HG02759 (cell line): ENCODE results near the gene SLC12A9.
"Not testable (repeated sequence)": the region's sequence is repeated elsewhere in the genome, so short reads cannot be mapped to it uniquely, and the experiment has no call there.

ENCODE experiments used
- ATAC-seq: cut with Tn5 transposase; IDR thresholded peaks from one replicate; pipeline ENCODE4 v1.9.1; 2021; ENCODE audit warnings: mild to moderate bottlenecking, moderate library complexity; ENCODE audit not compliant: unreplicated experiment

Gene SLC12A9, protein sequence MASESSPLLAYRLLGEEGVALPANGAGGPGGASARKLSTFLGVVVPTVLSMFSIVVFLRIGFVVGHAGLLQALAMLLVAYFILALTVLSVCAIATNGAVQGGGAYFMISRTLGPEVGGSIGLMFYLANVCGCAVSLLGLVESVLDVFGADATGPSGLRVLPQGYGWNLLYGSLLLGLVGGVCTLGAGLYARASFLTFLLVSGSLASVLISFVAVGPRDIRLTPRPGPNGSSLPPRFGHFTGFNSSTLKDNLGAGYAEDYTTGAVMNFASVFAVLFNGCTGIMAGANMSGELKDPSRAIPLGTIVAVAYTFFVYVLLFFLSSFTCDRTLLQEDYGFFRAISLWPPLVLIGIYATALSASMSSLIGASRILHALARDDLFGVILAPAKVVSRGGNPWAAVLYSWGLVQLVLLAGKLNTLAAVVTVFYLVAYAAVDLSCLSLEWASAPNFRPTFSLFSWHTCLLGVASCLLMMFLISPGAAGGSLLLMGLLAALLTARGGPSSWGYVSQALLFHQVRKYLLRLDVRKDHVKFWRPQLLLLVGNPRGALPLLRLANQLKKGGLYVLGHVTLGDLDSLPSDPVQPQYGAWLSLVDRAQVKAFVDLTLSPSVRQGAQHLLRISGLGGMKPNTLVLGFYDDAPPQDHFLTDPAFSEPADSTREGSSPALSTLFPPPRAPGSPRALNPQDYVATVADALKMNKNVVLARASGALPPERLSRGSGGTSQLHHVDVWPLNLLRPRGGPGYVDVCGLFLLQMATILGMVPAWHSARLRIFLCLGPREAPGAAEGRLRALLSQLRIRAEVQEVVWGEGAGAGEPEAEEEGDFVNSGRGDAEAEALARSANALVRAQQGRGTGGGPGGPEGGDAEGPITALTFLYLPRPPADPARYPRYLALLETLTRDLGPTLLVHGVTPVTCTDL

GRCh38 chr7:100852048-100852872 is at the start of gene SLC12A9:
TSS of gene SLC12A9 (plus strand) at chr7:100852713. CDS start at chr7:100854198, 1,485 bp downstream.
- peak; percentile 96 for ATAC-seq

DNA sequence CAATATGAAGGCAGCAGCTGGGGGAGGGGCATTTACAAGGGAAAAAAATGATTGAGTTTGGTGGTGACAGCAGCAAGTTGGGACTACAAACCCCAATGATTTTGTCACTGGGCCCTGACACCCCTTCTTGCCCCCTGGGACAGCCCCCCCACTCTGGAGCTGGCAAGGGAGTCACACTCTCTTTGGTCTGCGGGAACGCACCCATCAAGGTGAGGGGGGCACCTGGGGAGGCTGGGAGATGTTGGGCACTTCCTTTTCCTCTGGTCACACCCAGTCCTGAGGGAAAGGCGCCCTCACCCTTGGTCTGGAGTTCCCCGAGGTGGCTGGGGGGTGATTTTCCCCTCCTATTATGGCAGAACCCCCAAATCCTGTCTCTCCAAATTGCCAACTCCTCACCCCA is 49.6 kb upstream of the SLC12A9 start:
- no peak for ATAC-seq

DNA sequence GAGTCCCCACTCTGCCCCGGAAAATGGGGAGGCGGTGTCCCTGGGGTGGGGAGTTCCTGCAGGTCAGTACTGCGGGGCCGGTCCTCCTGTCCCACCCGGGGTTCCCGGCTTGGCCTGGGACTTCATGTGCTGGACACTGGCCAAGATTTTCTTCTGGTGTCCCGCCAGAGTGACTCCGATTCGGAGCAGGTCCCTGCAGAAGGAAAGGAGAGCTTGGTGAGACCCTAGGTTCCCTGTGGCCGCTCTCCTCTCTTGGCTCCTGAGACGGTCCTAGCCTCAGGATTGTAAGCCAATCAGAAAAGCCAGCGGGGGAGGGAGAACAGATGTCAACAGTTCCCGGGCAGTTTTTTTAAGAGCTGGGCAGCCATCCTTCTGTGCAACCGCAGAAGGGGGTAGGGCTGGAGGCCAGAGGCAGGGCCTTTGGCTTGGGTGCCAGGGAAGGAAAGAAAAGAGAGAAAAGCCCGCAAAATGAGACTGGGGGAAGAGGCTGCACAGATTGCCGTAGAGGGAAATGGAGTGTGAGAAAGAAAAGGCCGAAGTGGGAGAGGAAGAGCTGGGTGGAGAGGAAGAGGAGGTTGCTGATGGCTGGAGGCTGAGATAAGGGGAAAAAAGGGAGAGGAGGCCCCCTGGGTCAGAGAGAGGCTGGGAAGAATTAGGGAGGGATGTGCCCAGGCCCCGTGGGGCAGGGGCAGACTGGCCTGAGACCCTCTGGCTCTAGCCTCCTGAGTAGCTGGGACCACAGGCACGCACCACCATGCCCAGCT is 48.9 kb upstream of the SLC12A9 start:
- peak; percentile 93 for ATAC-seq

GRCh38 chr7:100804681-100805431 is 47.7 kb upstream of the SLC12A9 start:
- no peak for ATAC-seq

DNA sequence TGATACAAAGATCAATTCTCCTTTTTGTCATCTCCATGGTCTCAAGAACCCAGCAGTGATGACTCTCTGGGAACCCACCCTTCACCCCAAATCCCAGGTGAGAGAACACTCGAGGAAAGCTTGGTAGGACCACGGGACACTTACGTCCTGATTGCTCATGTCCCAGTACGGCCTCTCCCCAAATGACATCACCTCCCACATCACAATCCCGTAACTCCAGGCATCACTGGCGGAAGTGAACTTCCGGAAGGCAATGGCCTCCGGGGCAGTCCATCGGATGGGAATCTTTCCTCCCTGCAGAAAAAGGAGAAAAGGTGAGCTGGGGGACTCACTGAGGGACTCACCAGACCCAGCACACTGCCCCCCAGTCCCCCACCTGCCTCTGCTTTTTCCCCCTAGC is 46.2 kb upstream of the SLC12A9 start:
- ATAC-seq: no peak

- ATAC-seq: not testable (repeated sequence)
These were observed 45.6 kb upstream of the SLC12A9 start for GRCh38 chr7:100806883-100807282.

DNA sequence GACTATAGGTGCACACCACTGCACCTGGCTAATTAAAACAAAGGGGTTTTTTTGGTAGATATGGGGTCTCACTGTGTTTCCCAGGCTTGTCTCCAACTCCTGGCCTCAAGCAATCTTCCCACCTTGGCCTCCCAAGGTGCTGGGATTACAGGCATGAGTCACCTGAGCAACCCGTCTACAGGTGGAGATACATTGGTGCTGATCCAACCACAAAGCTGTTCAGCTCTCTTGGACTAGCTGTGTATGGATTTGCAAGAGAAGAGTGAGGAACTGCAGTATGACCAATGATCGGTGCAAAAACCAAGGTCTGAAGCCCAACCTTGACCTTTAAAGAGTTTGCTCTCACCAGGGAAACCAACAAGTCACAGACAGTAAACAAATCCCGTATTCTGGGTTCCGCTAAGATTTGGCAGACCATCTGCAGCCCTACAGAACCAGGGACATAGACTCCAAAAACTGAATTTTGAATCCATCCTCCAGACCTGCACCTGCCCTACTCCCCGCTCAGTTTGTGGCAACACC is 44.1 kb upstream of the SLC12A9 start:
- no peak for ATAC-seq

- ATAC-seq: no peak
These were observed 41.0 kb upstream of the SLC12A9 start for GRCh38 chr7:100811480-100811879.

DNA sequence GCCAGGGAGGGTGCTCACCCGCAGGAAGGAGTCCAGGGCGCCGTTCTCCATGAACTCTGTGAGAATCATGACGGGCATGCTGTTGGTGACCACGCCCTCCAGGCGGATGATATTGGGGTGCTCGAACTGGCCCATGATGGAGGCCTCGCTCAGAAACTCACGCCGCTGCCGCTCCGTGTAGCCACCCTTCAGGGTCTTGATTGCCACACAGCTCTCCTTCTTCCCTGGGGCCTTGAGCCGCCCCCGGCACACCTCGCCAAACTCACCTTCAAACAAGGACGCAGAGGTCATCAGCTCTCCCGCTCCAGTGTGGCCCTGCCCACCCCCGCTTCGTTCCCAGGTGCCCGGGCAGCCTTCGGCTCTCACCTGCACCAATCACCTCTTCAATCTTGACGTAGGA is 39.8 kb upstream of the SLC12A9 start:
- no peak for ATAC-seq

GRCh38 chr7:100816515-100816914 is 36.0 kb upstream of the SLC12A9 start:
- not testable (repeated sequence) for ATAC-seq

DNA sequence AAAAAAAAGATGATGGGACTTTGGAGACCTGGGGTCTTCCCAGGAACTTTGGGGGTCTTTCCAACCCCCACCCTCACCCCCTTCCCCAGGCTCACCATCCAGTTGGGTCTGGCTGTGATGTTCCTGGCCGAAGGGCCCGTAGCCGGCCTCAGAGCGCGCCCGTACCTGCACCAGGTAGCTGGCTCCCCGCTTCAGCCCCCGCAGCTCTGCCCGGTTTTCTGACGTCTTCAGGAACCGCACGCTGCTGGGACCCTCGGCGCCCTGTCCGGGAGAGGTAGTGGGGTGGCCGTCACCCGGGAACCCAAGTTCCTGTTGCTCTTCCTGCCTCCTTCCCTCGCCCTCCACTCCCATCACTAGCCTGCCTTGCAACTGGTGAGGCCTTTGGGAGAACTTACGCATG is 35.4 kb upstream of the SLC12A9 start:
- ATAC-seq: no peak

- ATAC-seq: no peak
These were observed 34.1 kb upstream of the SLC12A9 start for GRCh38 chr7:100818366-100818765.

GRCh38 chr7:100818825-100819224 is 33.7 kb upstream of the SLC12A9 start:
- no peak for ATAC-seq

- ATAC-seq: no peak
These were observed 32.9 kb upstream of the SLC12A9 start for GRCh38 chr7:100819586-100819985.

- no peak for ATAC-seq
These were observed 30.0 kb upstream of the SLC12A9 start for GRCh38 chr7:100822236-100823139.

DNA sequence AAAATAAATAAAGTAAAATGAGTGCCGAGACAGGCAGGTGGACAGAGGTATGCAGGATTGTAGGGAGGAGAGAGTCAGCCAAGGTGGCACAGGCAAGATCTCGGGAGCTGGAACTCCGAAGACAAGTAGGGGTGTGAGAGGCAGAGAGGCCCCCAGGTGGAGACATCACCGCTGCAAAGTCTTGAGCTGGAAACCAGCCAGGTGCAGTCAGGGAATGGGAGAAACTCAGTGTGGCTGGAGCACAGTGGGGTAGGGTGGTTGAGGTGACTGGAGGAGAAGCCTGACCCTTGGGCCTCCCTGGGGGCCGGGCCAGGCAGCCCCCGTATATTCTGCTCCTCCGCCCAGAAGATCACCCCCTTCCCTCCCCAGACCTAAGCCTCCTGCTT is 29.4 kb upstream of the SLC12A9 start:
- no peak for ATAC-seq

DNA sequence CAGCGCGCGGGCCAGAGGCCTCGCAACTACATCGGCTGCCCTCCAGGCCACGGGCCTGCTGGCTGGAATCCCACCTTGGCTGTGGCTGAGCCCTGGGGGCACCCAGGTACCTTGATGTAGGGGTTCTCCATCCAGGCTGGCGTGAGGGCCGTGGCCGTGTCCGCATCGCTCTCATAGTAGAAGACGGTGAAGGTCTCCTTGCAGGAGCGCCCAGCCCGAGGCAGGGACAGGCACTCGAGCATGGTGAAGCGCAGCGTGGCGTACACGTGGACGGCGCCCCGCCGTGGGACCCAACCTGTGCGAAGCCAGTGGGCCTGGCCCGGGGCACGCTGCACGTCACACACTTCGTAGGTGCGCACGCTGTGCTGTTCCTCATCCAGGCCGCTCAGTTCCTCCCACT is 29.0 kb upstream of the SLC12A9 start:
- no peak for ATAC-seq

DNA sequence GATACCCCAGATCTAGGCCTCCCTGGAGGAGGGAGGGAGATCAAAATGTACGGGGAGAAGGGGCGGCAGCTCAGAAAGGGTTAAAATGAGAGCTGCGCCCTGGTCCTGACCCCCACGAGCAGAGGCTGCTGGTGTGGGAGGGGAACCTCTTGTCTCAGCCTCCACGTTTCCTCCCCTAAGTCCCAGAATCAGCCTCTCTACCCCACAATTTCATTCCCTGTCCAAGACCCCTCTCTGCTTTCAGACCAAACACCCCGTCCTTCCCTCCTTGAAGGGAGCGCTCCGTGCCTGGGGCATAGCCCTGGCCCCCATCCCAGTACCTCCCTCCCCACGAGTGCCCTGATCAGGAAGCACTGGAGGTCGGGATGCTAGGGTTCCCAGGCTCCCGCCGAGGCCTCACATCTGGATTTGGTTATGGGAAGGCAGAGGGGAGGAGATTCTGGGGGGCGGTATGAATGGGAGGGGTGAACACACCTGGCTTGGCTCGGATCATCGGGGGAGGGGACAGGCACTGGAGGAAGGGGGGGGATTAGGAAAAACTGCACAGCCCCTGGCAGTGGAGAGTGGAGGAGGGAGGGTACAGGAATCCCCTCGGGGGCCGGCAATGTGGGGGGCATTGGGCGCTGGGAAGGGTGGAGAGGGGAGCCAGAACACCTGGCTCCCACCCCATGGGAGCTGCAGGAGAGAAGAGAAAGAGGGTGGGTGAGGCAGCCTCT is 27.9 kb upstream of the SLC12A9 start:
- no peak for ATAC-seq
